ENCODE measurements around the gene FTSJ3.

FTSJ3 gene

DNA sequence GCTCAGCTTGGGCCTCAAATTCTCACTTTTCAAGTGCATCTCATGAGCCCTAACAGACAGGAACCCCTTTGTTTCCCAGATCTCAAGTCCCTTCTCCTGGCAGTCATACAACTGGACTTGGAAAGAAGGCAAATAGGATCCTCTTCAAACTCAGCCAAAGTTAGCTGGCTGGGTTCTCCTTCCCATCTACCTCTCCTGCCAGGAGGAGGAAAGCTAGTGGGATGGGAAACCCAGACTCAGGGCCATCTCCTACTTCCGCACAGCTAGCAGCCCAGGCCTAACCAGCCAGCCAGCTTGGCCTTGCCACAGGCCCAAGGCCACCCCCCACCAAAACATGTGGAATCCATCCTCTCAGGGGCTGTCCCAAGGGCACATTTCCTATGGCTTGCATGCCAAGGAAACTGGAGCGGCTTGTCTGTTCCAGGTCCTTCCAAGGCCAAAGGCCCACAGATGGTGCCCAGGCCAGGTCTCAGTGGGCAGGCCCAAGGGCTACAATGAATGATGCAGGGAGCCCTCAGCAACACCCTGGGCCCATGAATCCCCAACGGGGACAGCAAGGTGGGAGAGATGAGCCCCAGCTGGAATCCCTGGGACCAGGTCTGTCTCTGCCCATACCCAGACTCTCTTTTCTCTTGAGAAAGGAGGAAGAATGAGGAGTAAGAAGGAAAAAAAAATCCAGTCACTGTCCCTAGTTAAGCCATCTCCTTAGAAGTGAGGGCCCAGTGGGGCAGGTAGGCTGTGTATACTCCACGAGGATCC lies 13.3 kb upstream of the FTSJ3 start:
- no peak for TF ChIP-seq JUND (IDR thresholded peaks at IDR 0.05; ENCODE audit: low read depth)
- DNase-seq (ENCODE audit: low read depth in 1 of 2, low spot score in 1 of 2): peak in 1 of 2 experiments; percentile 27
- in situ Hi-C loops (cut with HindIII; ENCODE audit: low pct_unique_long_range_greater_than_20kb, low sequenced_read_pairs): no loop called here

DNA sequence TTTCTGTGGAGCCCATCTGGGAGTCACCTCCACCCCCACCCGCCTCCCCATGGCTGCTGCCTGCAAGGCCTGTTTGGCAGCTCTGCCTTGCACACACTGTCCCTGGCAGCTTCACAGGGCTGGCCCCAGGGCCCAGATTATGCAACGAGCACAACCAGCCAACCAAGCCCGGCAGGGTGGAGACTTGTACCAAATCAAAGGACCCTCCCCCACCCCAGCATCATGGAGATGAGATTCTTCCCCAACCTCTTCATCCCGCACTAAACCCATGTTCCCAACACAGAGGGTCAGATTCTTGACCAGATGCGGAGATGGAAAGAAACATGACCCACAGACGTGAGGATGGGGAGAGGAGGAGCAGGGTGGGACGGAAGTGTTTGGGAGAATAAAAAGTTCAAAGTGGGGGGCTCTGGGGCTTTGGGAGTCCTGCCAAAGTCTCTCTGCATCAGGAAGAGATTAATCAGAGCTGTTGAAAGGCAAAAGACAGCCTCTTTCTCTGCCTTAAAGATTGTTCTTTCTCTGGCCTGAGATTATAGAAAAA lies 11.2 kb upstream of the FTSJ3 start:
- in situ Hi-C loops (cut with HindIII; ENCODE audit: low pct_unique_long_range_greater_than_20kb, low sequenced_read_pairs): no loop called here
- peak; percentile 64 to 96 for DNase-seq (ENCODE audit: low read depth in 1 of 2, low spot score in 1 of 2)
- no peak; the same call in none of the 2 replicates for TF ChIP-seq JUND (IDR thresholded peaks at IDR 0.05; ENCODE audit: low read depth)

DNA sequence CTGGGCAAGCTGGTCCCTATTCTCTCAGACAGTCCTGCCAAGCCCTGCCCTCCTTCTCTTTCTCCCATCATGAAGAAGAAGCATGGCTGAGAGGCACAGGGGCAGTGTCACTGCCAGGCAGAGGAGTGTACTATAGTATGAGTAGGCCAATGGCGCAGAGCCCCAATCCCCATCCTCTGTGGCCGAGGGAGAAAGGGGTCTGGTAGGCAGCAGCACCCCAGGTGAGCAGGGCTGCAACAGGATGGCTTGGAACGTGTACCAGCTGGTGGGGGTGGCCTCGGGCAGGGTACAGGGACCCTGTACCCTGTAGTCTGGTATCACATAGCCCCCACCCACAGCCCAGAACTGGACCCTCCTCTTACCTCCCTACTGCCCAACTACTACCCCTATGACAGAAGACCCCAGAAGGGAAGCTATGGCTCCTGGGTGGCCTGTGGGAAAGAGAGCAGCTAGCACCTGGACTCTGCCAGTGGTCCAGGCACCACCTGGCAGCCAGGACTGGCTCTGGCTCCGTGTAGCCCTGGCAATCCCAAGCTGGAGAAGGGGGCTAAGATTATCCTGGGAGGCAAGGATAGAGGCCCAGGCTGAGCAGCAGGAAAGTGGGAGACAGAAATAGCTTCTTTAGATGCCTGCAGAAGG lies 10.6 kb upstream of the FTSJ3 start:
- in situ Hi-C loops (cut with HindIII; ENCODE audit: low pct_unique_long_range_greater_than_20kb, low sequenced_read_pairs): no loop called here
- no peak for DNase-seq (ENCODE audit: low read depth in 1 of 2, low spot score in 1 of 2)
- TF ChIP-seq JUND (IDR thresholded peaks at IDR 0.05; ENCODE audit: low read depth): no peak

DNA sequence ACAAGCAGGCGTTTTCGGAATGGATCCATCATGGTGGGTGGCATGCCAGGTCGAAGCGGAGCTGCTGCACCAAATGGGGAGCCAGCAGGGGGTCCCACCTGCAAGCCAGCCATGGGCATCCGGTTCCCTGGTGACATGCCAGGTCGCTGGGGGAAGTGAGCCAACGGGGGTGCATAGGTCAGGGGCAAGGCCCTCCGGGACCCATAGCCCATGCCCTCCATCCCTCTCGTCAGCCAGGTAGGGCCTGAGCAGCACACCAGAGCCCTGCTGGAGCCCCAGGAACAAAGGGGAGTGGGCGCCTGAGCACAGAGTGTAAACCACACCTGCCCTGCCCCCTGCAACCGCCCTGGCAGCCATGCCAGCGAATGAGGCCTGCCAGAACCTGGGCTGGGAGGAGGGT lies 10.0 kb upstream of the FTSJ3 start:
- in situ Hi-C loops (cut with HindIII; ENCODE audit: low pct_unique_long_range_greater_than_20kb, low sequenced_read_pairs): no loop called here
- DNase-seq (ENCODE audit: low read depth in 1 of 2, low spot score in 1 of 2): no peak

DNA sequence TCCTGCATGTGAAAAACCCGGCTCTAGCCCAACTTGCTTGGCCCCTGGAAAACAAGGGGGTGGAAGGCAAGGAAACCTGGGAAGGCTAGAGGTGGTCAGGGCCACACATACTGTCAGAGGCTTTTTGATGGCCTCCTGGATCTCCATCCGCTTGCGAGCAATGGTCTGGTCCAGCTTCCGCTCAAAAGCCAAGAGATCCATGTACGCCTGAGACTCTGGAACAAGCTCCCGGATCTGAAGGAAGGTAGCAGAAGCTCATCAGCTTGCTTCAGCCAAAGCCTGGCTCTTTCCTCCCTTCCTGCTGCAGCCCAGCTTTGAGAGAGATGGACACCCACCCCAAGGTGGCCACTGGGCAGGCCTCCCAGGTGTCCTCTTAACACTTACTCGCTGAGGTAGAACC lies 9.3 kb upstream of the FTSJ3 start:
- DNase-seq (ENCODE audit: low read depth in 1 of 2, low spot score in 1 of 2): no peak
- in situ Hi-C loops (cut with HindIII; ENCODE audit: low pct_unique_long_range_greater_than_20kb, low sequenced_read_pairs): no loop called here
- no peak for TF ChIP-seq JUND (IDR thresholded peaks at IDR 0.05; ENCODE audit: low read depth)

More for the DNA sequence above, 10.0 kb upstream of the FTSJ3 start:
- no peak for TF ChIP-seq JUND (IDR thresholded peaks at IDR 0.05; ENCODE audit: low read depth)

DNA sequence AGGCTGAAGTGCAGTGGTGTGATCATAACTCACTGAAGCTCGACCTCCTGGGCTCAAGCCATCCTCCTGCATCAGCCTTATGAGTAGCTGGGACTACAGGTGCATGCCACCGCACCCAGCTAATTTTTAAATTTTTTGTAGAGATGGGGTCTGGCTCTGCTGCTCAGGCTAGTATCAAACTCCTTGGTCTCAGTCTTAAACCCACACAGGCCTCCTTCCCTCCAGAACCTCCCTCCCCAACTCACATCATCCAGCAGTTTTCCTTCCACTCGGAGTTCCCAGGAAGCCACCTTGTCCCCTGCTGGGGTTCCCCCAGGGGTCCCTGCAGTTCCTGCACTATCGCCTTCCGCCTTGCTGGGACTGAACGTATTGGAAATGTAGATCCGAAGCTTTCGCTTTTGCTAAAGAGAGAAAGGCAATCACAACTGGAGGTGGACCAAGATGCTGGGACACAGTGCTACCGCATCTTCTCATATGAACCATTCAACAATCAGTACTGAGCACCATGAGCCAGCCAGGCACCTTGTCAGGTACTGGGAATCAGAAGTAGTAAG lies 7.8 kb upstream of the FTSJ3 start:
- in situ Hi-C loops (cut with HindIII; ENCODE audit: low pct_unique_long_range_greater_than_20kb, low sequenced_read_pairs): no loop called here
- TF ChIP-seq JUND (IDR thresholded peaks at IDR 0.05; ENCODE audit: low read depth): no peak
- no peak for DNase-seq (ENCODE audit: low read depth in 1 of 2, low spot score in 1 of 2)

DNA sequence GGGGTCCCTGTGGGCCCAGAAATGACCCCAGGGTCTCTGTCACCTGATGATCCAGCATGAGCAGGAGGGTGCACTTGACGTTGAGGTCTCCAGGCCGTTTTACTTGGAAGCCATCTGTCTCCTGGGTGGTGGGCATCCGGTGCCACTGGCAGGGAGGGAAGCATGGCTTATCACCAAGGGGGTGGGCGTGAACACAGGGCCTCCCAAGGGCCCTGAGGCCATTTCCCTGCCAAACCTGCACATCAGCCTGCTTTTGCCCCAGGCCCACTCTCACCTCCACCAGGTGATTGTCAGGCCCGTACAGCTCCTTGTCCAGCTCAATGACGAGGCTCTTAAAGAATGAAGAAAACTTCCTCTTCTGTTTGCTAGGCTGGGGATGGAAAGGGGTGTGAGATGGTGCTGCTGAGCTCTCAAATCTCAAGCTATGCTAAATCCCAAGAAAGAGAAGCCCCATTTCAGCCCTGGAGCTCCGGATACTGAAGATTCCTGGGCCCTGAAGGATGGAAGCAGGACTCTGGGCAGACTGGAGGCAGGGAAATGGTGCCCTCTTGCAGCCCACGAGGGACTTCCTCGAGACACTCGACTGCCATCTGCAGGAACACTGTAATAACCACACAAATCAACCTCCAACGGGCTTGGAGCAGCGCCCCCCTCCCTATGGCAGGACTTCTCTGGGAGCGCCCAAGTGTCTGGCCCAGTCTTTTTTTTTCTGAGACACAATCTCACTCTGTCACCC lies 7.1 kb upstream of the FTSJ3 start:
- no peak for TF ChIP-seq JUND (IDR thresholded peaks at IDR 0.05; ENCODE audit: low read depth)
- peak; percentile 51 to 94 for DNase-seq (ENCODE audit: low read depth in 1 of 2, low spot score in 1 of 2)
- in situ Hi-C loops (cut with HindIII; ENCODE audit: low pct_unique_long_range_greater_than_20kb, low sequenced_read_pairs): no loop called here

DNA sequence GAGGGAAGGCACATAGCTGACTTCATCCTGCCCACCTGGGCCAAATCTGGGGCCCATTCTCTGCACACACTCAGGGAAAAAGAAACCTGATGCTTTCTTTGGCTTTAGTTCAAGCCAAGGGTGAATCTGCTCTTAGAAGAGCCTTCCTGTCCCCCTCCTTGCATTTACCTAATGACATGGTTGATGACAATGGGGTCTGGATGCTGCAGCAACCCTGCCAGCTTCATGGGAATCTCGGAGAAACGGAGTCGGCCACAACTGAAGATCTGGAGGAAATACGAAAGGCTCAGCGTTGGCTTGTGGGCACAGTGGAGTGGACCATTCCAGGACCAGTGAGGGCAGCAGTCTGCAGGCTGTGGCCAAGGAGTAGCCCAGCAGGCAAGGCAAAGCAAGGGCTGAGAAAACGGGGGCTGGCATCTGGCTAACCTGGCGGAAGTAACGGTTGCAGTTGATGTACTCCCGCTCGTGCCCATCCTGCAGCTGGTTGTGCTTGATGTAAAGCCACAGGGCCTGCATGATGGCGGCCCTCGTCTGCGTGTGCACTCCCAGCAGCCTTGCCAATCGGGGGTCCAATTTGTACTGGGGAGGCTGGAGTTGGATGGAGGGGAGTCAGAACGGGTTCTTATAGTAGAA lies 6.4 kb upstream of the FTSJ3 start:
- DNase-seq (ENCODE audit: low read depth in 1 of 2, low spot score in 1 of 2): no peak
- TF ChIP-seq JUND (IDR thresholded peaks at IDR 0.05; ENCODE audit: low read depth): no peak
- in situ Hi-C loops (cut with HindIII; ENCODE audit: low pct_unique_long_range_greater_than_20kb, low sequenced_read_pairs): no loop called here

DNA sequence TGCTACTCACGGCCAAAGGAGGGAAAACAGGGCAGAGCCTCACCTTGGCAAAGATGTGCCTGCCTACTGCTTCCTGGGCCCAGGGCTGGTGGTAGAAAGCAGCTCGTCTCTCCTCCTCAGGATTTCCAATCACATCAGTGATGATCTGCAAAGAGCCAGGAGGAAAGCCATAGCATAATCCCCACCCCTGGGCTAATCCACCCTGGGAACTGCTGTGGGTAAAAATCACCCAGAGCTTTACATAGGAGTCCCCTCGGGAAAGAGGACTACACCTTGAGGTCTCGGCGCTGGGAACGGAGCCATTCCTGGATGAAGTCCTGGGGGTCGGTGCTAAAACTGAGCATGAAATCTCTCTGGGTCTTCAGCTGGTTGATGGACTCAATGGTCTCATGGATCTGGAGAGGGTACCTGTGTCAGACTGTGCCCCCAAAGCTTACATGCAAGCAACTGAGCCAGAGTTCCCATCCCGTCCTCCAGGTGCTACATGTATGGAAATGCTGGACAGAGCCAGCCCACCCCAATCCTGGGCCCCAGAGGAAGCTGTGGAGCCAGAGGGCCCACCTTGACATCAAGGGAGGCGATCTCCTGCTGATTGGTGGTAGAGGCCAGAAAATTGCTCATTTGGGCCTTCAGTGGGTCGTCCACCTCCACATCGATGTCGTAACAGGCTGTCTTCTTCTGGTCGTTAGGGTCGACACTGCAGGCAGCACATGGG lies 5.7 kb upstream of the FTSJ3 start:
- in situ Hi-C loops (cut with HindIII; ENCODE audit: low pct_unique_long_range_greater_than_20kb, low sequenced_read_pairs): no loop called here
- no peak for DNase-seq (ENCODE audit: low read depth in 1 of 2, low spot score in 1 of 2)
- TF ChIP-seq JUND (IDR thresholded peaks at IDR 0.05; ENCODE audit: low read depth): no peak

DNA sequence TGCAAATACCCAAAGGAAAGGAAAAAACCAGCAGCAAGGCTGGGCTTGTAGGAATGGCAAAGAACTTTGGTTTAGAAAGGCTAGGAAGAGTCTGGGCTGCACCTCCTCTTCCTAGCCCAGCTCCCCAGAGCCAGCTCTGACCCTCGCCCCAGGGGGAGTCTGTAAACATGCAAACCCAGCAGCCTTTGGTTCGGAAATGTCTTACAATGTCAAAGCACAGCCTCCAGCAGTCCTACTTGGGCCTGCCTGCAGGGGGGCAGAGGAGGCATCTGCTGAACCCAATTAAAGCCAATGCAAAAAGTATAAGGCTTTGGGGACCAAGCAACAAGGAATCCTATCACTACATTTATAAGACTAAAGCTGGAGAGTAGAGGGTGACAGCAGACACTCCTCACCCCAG lies 5.0 kb upstream of the FTSJ3 start:
- in situ Hi-C loops (cut with HindIII; ENCODE audit: low pct_unique_long_range_greater_than_20kb, low sequenced_read_pairs): no loop called here
- TF ChIP-seq JUND (IDR thresholded peaks at IDR 0.05; ENCODE audit: low read depth): no peak

DNA sequence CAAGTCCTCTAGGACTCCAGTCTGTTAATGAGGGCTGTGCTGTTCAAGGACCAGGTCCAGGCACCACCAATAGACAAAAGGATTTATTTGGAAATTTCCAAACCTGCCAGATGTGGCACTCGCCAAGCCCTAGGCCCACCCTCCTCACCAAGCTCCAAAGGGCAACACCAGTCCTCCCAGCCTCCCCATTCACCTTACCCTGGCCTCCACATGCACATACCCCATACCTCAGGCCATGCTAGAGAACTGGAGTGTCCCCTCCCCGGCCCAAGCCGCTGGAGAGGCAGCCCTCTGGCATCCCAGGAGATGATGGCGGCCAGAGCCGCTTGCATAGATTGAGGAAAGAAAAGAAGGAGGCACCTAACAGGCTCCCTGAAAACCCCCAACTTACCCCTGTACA lies 4.6 kb upstream of the FTSJ3 start:
- in situ Hi-C loops (cut with HindIII; ENCODE audit: low pct_unique_long_range_greater_than_20kb, low sequenced_read_pairs): no loop called here
- no peak for TF ChIP-seq JUND (IDR thresholded peaks at IDR 0.05; ENCODE audit: low read depth)
- DNase-seq (ENCODE audit: low read depth in 1 of 2, low spot score in 1 of 2): no peak

More for the DNA sequence above, 5.0 kb upstream of the FTSJ3 start:
- DNase-seq (ENCODE audit: low read depth in 1 of 2, low spot score in 1 of 2): no peak

DNA sequence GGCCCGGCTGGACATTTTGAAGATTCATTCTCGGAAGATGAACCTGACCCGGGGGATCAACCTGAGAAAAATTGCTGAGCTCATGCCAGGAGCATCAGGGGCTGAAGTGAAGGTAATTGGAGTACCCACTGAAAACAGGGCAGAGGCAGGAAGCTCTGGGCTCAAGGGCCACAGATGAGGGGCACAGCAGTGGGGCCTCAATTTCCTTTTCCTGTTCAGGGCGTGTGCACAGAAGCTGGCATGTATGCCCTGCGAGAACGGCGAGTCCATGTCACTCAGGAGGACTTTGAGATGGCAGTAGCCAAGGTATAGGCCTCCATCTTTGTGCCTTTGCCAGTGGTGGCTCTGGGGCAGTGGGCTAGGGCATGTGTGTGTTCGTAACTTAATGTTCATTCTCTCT lies 4.0 kb upstream of the FTSJ3 start:
- TF ChIP-seq JUND (IDR thresholded peaks at IDR 0.05; ENCODE audit: low read depth): no peak
- no peak for DNase-seq (ENCODE audit: low read depth in 1 of 2, low spot score in 1 of 2)
- in situ Hi-C loops (cut with HindIII; ENCODE audit: low pct_unique_long_range_greater_than_20kb, low sequenced_read_pairs): no loop called here

Measured in T47D (cell line).